ENCODE measurements around the gene FRAT1. TPM values are rescaled to one million over a fixed set of nuclear protein-coding genes. Genes with fewer than 3 reads are reported as not detected.
A peak's percentile ranks its signal among the peaks of the same experiment; 100 is the strongest.

The FRAT1 gene
- total and polyA plus RNA-seq, 2 of the 13 experiments (the other 11 are each of a cell fraction or from before 2014, with no cell fraction given): 1.7 to 2.3 TPM

GRCh38 chr10:97334370-97335175, 15.5 kb downstream of the FRAT1 start, which contains the start of gene FRAT2 (continued):
- TF ChIP-seq, protein P1, sequence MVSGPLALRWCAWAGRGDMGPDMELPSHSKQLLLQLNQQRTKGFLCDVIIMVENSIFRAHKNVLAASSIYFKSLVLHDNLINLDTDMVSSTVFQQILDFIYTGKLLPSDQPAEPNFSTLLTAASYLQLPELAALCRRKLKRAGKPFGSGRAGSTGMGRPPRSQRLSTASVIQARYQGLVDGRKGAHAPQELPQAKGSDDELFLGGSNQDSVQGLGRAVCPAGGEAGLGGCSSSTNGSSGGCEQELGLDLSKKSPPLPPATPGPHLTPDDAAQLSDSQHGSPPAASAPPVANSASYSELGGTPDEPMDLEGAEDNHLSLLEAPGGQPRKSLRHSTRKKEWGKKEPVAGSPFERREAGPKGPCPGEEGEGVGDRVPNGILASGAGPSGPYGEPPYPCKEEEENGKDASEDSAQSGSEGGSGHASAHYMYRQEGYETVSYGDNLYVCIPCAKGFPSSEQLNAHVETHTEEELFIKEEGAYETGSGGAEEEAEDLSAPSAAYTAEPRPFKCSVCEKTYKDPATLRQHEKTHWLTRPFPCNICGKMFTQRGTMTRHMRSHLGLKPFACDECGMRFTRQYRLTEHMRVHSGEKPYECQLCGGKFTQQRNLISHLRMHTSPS (CRISPR knock-in tag; IDR thresholded peaks at IDR 0.05; ENCODE audit: low read depth): no peak
- TF ChIP-seq, protein P2, sequence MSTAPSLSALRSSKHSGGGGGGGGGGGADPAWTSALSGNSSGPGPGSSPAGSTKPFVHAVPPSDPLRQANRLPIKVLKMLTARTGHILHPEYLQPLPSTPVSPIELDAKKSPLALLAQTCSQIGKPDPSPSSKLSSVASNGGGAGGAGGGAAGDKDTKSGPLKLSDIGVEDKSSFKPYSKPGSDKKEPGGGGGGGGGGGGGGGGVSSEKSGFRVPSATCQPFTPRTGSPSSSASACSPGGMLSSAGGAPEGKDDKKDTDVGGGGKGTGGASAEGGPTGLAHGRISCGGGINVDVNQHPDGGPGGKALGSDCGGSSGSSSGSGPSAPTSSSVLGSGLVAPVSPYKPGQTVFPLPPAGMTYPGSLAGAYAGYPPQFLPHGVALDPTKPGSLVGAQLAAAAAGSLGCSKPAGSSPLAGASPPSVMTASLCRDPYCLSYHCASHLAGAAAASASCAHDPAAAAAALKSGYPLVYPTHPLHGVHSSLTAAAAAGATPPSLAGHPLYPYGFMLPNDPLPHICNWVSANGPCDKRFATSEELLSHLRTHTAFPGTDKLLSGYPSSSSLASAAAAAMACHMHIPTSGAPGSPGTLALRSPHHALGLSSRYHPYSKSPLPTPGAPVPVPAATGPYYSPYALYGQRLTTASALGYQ (CRISPR knock-in tag; IDR thresholded peaks at IDR 0.05): peak; percentile 40; the same call in 1 of the 2 replicates
- TF ChIP-seq SMAD1 (CRISPR knock-in tag; IDR thresholded peaks at IDR 0.05; ENCODE audit: borderline replicate concordance, low read depth): 0 out of 2 replicates have a peak, but pooled peaks have one; percentile 48
- peak; percentile 74; the same call in 1 of the 2 replicates for TF ChIP-seq SALL2 (CRISPR knock-in tag; IDR thresholded peaks at IDR 0.05)
- TF ChIP-seq, protein P3, sequence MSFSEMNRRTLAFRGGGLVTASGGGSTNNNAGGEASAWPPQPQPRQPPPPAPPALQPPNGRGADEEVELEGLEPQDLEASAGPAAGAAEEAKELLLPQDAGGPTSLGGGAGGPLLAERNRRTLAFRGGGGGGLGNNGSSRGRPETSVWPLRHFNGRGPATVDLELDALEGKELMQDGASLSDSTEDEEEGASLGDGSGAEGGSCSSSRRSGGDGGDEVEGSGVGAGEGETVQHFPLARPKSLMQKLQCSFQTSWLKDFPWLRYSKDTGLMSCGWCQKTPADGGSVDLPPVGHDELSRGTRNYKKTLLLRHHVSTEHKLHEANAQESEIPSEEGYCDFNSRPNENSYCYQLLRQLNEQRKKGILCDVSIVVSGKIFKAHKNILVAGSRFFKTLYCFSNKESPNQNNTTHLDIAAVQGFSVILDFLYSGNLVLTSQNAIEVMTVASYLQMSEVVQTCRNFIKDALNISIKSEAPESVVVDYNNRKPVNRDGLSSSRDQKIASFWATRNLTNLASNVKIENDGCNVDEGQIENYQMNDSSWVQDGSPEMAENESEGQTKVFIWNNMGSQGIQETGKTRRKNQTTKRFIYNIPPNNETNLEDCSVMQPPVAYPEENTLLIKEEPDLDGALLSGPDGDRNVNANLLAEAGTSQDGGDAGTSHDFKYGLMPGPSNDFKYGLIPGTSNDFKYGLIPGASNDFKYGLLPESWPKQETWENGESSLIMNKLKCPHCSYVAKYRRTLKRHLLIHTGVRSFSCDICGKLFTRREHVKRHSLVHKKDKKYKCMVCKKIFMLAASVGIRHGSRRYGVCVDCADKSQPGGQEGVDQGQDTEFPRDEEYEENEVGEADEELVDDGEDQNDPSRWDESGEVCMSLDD (CRISPR knock-in tag; IDR thresholded peaks at IDR 0.05; ENCODE audit: borderline replicate concordance): peak; percentile 27; the same call in 1 of the 2 replicates
- TF ChIP-seq TCF7 (IDR thresholded peaks at IDR 0.05; ENCODE audit: low read depth): no peak
- TF ChIP-seq ZNF816 (CRISPR knock-in tag; IDR thresholded peaks at IDR 0.05; ENCODE audit: borderline replicate concordance): no peak
- 0 out of 2 replicates have a peak, but pooled peaks have one; percentile 35 for TF ChIP-seq KDM6A (CRISPR knock-in tag; IDR thresholded peaks at IDR 0.05; ENCODE audit: low read depth)
- TF ChIP-seq, protein P4, sequence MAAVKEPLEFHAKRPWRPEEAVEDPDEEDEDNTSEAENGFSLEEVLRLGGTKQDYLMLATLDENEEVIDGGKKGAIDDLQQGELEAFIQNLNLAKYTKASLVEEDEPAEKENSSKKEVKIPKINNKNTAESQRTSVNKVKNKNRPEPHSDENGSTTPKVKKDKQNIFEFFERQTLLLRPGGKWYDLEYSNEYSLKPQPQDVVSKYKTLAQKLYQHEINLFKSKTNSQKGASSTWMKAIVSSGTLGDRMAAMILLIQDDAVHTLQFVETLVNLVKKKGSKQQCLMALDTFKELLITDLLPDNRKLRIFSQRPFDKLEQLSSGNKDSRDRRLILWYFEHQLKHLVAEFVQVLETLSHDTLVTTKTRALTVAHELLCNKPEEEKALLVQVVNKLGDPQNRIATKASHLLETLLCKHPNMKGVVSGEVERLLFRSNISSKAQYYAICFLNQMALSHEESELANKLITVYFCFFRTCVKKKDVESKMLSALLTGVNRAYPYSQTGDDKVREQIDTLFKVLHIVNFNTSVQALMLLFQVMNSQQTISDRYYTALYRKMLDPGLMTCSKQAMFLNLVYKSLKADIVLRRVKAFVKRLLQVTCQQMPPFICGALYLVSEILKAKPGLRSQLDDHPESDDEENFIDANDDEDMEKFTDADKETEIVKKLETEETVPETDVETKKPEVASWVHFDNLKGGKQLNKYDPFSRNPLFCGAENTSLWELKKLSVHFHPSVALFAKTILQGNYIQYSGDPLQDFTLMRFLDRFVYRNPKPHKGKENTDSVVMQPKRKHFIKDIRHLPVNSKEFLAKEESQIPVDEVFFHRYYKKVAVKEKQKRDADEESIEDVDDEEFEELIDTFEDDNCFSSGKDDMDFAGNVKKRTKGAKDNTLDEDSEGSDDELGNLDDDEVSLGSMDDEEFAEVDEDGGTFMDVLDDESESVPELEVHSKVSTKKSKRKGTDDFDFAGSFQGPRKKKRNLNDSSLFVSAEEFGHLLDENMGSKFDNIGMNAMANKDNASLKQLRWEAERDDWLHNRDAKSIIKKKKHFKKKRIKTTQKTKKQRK (IDR thresholded peaks at IDR 0.05; ENCODE audit: low read length): no peak
- peak; percentile 96 for TF ChIP-seq BHLHE40 (IDR thresholded peaks at IDR 0.05; ENCODE audit: low read length)
- no peak; the same call in 1 of the 2 replicates for TF ChIP-seq ZFP82 (CRISPR knock-in tag; IDR thresholded peaks at IDR 0.05; ENCODE audit: borderline replicate concordance)
- TF ChIP-seq HOXA7 (CRISPR knock-in tag; IDR thresholded peaks at IDR 0.05): 0 out of 2 replicates have a peak, but pooled peaks have one; percentile 59
- TF ChIP-seq, protein P5, sequence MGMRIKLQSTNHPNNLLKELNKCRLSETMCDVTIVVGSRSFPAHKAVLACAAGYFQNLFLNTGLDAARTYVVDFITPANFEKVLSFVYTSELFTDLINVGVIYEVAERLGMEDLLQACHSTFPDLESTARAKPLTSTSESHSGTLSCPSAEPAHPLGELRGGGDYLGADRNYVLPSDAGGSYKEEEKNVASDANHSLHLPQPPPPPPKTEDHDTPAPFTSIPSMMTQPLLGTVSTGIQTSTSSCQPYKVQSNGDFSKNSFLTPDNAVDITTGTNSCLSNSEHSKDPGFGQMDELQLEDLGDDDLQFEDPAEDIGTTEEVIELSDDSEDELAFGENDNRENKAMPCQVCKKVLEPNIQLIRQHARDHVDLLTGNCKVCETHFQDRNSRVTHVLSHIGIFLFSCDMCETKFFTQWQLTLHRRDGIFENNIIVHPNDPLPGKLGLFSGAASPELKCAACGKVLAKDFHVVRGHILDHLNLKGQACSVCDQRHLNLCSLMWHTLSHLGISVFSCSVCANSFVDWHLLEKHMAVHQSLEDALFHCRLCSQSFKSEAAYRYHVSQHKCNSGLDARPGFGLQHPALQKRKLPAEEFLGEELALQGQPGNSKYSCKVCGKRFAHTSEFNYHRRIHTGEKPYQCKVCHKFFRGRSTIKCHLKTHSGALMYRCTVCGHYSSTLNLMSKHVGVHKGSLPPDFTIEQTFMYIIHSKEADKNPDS (CRISPR knock-in tag; IDR thresholded peaks at IDR 0.05): no peak
- no peak for TF ChIP-seq ZNF703 (CRISPR knock-in tag; IDR thresholded peaks at IDR 0.05; ENCODE audit: borderline replicate concordance)
- peak; percentile 35; the same call in 1 of the 2 replicates for TF ChIP-seq ZSCAN21 (CRISPR knock-in tag; IDR thresholded peaks at IDR 0.05; ENCODE audit: borderline replicate concordance)

Measured in HepG2 (cell line).